IMR-90 (cell line): ENCODE data around the gene ERC2. TPM values are rescaled to one million over a fixed set of nuclear protein-coding genes. Genes with fewer than 3 reads are reported as not detected.
A peak's percentile ranks its signal among the peaks of the same experiment; 100 is the strongest.

Experiments used
- ATAC-seq: fragments of 200-7000 bp; cut with Tn5 transposase; 2 replicates; pipeline ENCODE4 v1.9.1; 2020; ENCODE audit warnings: low read depth, mild to moderate bottlenecking, moderate library complexity
- BruUV-seq: library from RNA; stranded (reverse); fragments of 400-500 nt; replicated peaks from 2 replicates; lab custom pipeline; 2021; lab: Mats Ljungman, UMichigan
- CTCF ChIA-PET: fragments of 300-600 bp; formaldehyde crosslinking; extraction: SDS; loops from one replicate; lab custom pipeline; 2021; ENCODE audit warnings: antibody characterized with exemption; lab: Yijun Ruan, JAX
- POLR2A ChIA-PET: fragments of 300-600 bp; sonication (Branson Sonifier 250); formaldehyde crosslinking; loops from one replicate; lab custom pipeline; 2022; ENCODE audit warnings: antibody characterized with exemption; ENCODE audit not compliant: unreplicated experiment; lab: Charles Lee
- DNase-seq: peaks from one replicate; pipeline ENCODE4 v3.0.0; 2013
- H2AFZ ChIP-seq: replicated peaks from 2 replicates; pipeline ENCODE3; 2013; ENCODE audit warnings: low read length, mild to moderate bottlenecking; ENCODE audit not compliant: poor library complexity
- H2AK5ac ChIP-seq: 2 replicates; pipeline ENCODE4 v1.6.1; 2013; ENCODE audit warnings: low read depth, low read length, inconsistent platforms
- H2AK9ac ChIP-seq: replicated peaks from 2 replicates; pipeline ENCODE3; 2013; ENCODE audit warnings: mild to moderate bottlenecking, low read depth, low read length, moderate library complexity; ENCODE audit not compliant: poor library complexity
- H2BK120ac ChIP-seq: 2 replicates; pipeline ENCODE4 v1.6.1; 2013; ENCODE audit warnings: low read depth, low read length, inconsistent platforms
- H2BK15ac ChIP-seq: 3 replicates; pipeline ENCODE4 v1.6.1; 2013; ENCODE audit warnings: low read depth, low read length, inconsistent platforms
- H2BK20ac ChIP-seq: 2 replicates; pipeline ENCODE4 v1.6.1; 2013; ENCODE audit warnings: low read depth, mild to moderate bottlenecking, inconsistent platforms, low read length, moderate library complexity
- H2BK5ac ChIP-seq: 2 replicates; pipeline ENCODE4 v1.6.1; 2013; ENCODE audit warnings: mild to moderate bottlenecking, low read depth, low read length, inconsistent platforms; ENCODE audit not compliant: poor library complexity, severe bottlenecking
- H3K14ac ChIP-seq: replicated peaks from 2 replicates; pipeline ENCODE4 v1.6.1; 2013; ENCODE audit warnings: low read depth, low read length, inconsistent platforms
- H3K18ac ChIP-seq: 2 replicates; pipeline ENCODE4 v1.6.1; 2013; ENCODE audit warnings: low read depth, low read length, control low read depth
- H3K23ac ChIP-seq: 2 replicates; pipeline ENCODE4 v1.6.1; 2013; ENCODE audit warnings: low read depth, low read length, inconsistent platforms
- H3K27ac ChIP-seq: 2 replicates; pipeline ENCODE4 v1.5.1; 2013; ENCODE audit warnings: mild to moderate bottlenecking, control low read depth, low read length; ENCODE audit not compliant: insufficient read depth
- H3K27me3 ChIP-seq: 2 replicates; pipeline ENCODE4 v1.6.1; 2013; ENCODE audit warnings: low read length; ENCODE audit not compliant: control insufficient read depth, insufficient read depth
- H3K36me3 ChIP-seq: 2 replicates; pipeline ENCODE4 v1.6.1; 2013; ENCODE audit warnings: low read length, mixed read lengths; ENCODE audit not compliant: control insufficient read depth, insufficient read depth
- H3K4ac ChIP-seq: 2 replicates; pipeline ENCODE4 v1.6.1; 2013; ENCODE audit warnings: low read depth, low read length, inconsistent platforms
- H3K4me1 ChIP-seq: 2 replicates; pipeline ENCODE4 v1.6.1; 2013; ENCODE audit warnings: low read length, mixed read lengths; ENCODE audit not compliant: control insufficient read depth, insufficient read depth
- H3K4me2 ChIP-seq: 2 replicates; pipeline ENCODE4 v1.6.1; 2013; ENCODE audit warnings: low read depth, mild to moderate bottlenecking, control low read depth, low read length, moderate library complexity
- H3K4me3 ChIP-seq: 2 replicates; pipeline ENCODE4 v1.5.1; 2013; ENCODE audit warnings: low read depth, mild to moderate bottlenecking, control low read depth, low read length, moderate library complexity; ENCODE audit not compliant: insufficient read depth
- H3K56ac ChIP-seq: 2 replicates; pipeline ENCODE4 v1.6.1; 2013; ENCODE audit warnings: low read length, inconsistent platforms; ENCODE audit not compliant: insufficient read depth; ENCODE audit errors: extremely low read depth
- H3K79me1 ChIP-seq, 2 experiments: 2 replicates each; pipeline ENCODE4 v1.6.1; 2013; ENCODE audit warnings: low read length in 2 of 2, inconsistent platforms in 1 of 2, low read depth in 1 of 2
- H3K9ac ChIP-seq: 2 replicates; pipeline ENCODE4 v1.6.1; 2013; ENCODE audit warnings: low read depth, low read length, control low read depth
- H3K9me1 ChIP-seq: 2 replicates; pipeline ENCODE4 v1.6.1; 2013; ENCODE audit warnings: low read length, inconsistent platforms; ENCODE audit not compliant: insufficient read depth
- H3K9me3 ChIP-seq: 2 replicates; pipeline ENCODE4 v1.6.1; 2013; ENCODE audit warnings: low read length; ENCODE audit not compliant: control insufficient read depth, insufficient read depth
- H4K20me1 ChIP-seq: 2 replicates; pipeline ENCODE4 v1.6.1; 2013; ENCODE audit warnings: low read length, inconsistent platforms; ENCODE audit not compliant: insufficient read depth
- H4K5ac ChIP-seq: 2 replicates; pipeline ENCODE4 v1.6.1; 2013; ENCODE audit warnings: mild to moderate bottlenecking, low read depth, low read length, control low read depth
- H4K8ac ChIP-seq, 2 experiments: 2 replicates each; pipeline ENCODE4 v1.6.1; 2013; ENCODE audit warnings: low read depth in 2 of 2, low read length in 2 of 2, control low read depth in 1 of 2, inconsistent platforms in 1 of 2
- H4K91ac ChIP-seq: 2 replicates; pipeline ENCODE4 v1.6.1; 2013; ENCODE audit warnings: low read depth, low read length, inconsistent platforms; ENCODE audit not compliant: insufficient read depth
- CEBPB ChIP-seq: IDR thresholded peaks from 2 replicates; pipeline ENCODE4 v1.6.1; 2012; ENCODE audit warnings: low read depth, low read length, improper control_type of control experiment
- CTCF ChIP-seq: conservative IDR thresholded peaks from 2 replicates; pipeline ENCODE4 v1.5.1; 2012; ENCODE audit warnings: mild to moderate bottlenecking, low read depth, low read length, improper control_type of control experiment
- dilution Hi-C: fragments of 300-500 bp; cut with HindIII; formaldehyde crosslinking; loops from one replicate; pipeline ENCODE4 v1.14.3; 2018; ENCODE audit warnings: low sequenced_read_pairs; ENCODE audit not compliant: unreplicated experiment
- in situ Hi-C: fragments of 300-500 bp; cut with MboI; formaldehyde crosslinking; loops from 3 replicates; pipeline ENCODE4 v1.14.3; 2019; ENCODE audit warnings: low sequenced_read_pairs, inconsistent platforms, mixed read lengths
- intact Hi-C: fragments of 100-400 bp; cut with micrococcal nuclease; formaldehyde crosslinking; loops from 2 replicates; pipeline ENCODE4 v1.10.0; 2022
- polyA plus RNA-seq, 3 experiments: library from polyadenylated mRNA; depleted of rRNA; stranded (reverse); fragments of >200 nt; gene quantifications; 2 replicates each; pipeline ENCODE4 v1.2.3, GENCODE V29; 2012; ENCODE audit warnings: low replicate concordance in 1 of 3
- total RNA-seq: library from RNA; depleted of rRNA; stranded (reverse); fragments of >200 nt; gene quantifications from 2 replicates; pipeline ENCODE4 v1.2.3, GENCODE V29; 2012

ERC2 gene
- total and polyA plus RNA-seq, 2 of the 4 experiments (the other 2 are of a cell fraction), result 0.17 to 0.18 TPM

GRCh38 chr3:55719508-55719907, 748.8 kb downstream of the ERC2 start:
- H2AK9ac ChIP-seq, result no peak overlapping the region
- POLR2A ChIA-PET, result no interaction called here
- H3K56ac ChIP-seq, result no peak overlapping the region
- H3K79me1 ChIP-seq, result peaks cover 0 to 5% of the 10 kb centered on the region in 2 experiments; a peak in 1 of 4 replicates
- peak overlapping the region; percentile 87 for H4K91ac ChIP-seq
- H2BK15ac ChIP-seq, result peak overlapping the region; percentile 6; the same call in 2 of the 3 replicates
- ATAC-seq, result no peak
- H3K4me1 ChIP-seq, result peaks cover 2% of the 10 kb centered on the region
- H3K4me3 ChIP-seq, result no peak overlapping the region
- H3K14ac ChIP-seq, result peak overlapping the region; percentile 92
- 0 out of 2 replicates have a peak, but pooled peaks have one; percentile 6 for TF ChIP-seq CEBPB
- no peak for TF ChIP-seq CTCF
- peak overlapping the region; percentile 93 for H2BK20ac ChIP-seq
- peak overlapping the region; percentile 91 for H2BK120ac ChIP-seq
- peak overlapping the region; percentile 88 for H3K4ac ChIP-seq
- H2BK5ac ChIP-seq, result no peak overlapping the region
- dilution Hi-C loops (no loop called here), in situ Hi-C loops (no loop called here), intact Hi-C loops (loop anchor here (5.0 kb wide), 1 partner anchor 162 kb away; no protein-coding TSS in a partner anchor)
- H4K20me1 ChIP-seq, result no peaks in the 10 kb centered on the region
- no peak overlapping the region for H2AFZ ChIP-seq
- H3K9me3 ChIP-seq, result no peaks in the 10 kb centered on the region
- 0 out of 2 replicates have a peak overlapping the region, but pooled peaks have one; percentile 72 for H2AK5ac ChIP-seq
- H3K9ac ChIP-seq, result no peak overlapping the region
- H3K23ac ChIP-seq, result peak overlapping the region; percentile 68; the same call in 1 of the 2 replicates
- peak overlapping the region; percentile 75 to 83; a peak in 2 of 4 replicates for H4K8ac ChIP-seq
- CTCF ChIA-PET, result no interaction called here
- 0 out of 2 replicates have a peak overlapping the region, but pooled peaks have one; percentile 37 for H3K27ac ChIP-seq
- no peaks in the 10 kb centered on the region for H3K36me3 ChIP-seq
- H3K18ac ChIP-seq, result peak overlapping the region; percentile 50
- peaks cover 4% of the 10 kb centered on the region; the same call in 1 of the 2 replicates for H3K27me3 ChIP-seq
- peak overlapping the region; percentile 82; the same call in 1 of the 2 replicates for H4K5ac ChIP-seq
- DNase-seq, result no peak
- peaks cover 5% of the 10 kb centered on the region; the same call in 1 of the 2 replicates for H3K9me1 ChIP-seq
- BruUV-seq, result no TSS peak
- H3K4me2 ChIP-seq, result no peak overlapping the region
